ENCODE results near the gene BCL6. TPM values are rescaled to one million over a fixed set of nuclear protein-coding genes. Genes with fewer than 3 reads are reported as not detected.
A peak's percentile ranks its signal among the peaks of the same experiment; 100 is the strongest.

BCL6 gene
- total RNA-seq, 6 experiments from 2014 or later, result 28.0 to 36.5 (median 31.1) TPM

DNA sequence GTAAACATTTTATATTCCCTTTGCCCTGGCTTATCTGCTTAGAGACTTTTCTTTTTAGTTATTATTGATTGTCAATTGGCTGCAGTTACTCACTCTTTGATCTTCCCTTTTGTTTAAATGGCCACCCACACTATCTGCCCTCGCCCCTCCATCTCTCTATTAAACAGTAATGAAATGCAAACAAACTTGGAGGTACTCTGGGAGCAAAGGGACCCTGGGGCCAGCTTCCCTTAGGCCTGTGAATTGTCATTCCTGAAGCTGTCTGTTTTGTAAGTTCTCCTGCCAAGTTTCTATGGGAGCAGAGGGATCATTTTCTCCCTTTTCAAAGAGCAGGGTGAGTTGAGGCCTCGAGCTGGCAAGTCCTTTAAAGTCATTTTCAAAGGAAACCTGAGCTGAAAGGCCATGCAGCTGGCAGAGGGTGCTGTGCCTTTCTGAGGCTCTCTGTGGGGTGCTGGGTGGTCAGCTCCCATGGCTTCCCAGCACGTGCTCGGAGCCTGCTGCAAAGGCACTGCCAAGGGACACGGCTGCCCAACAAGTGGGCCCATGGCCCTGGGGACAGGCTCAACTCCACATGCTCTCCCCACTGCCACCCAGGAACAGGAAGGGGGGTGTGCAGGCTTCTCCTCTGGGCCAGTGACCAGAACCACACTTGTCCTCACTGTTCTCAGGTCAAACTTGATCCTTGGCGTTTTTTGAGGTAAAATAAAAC is 25.5 kb downstream of the BCL6 start:
- Mint-ChIP-seq H3K4me1 (ENCODE audit: low read depth) (peaks cover 7% of the 10 kb centered on the region), H3K4me3 (no peak overlapping the region), H3K36me3 (ENCODE audit: low read depth) (peaks cover 33% of the 10 kb centered on the region), H3K27me3 (ENCODE audit: insufficient read depth) (no peaks in the 10 kb centered on the region), H3K9me3 (no peaks in the 10 kb centered on the region), H3K27ac (no peak overlapping the region; the same call in 1 of the 2 replicates)
- DNase-seq, result no peak
- no peak for TF ChIP-seq CTCF (IDR thresholded peaks at IDR 0.05)

DNA sequence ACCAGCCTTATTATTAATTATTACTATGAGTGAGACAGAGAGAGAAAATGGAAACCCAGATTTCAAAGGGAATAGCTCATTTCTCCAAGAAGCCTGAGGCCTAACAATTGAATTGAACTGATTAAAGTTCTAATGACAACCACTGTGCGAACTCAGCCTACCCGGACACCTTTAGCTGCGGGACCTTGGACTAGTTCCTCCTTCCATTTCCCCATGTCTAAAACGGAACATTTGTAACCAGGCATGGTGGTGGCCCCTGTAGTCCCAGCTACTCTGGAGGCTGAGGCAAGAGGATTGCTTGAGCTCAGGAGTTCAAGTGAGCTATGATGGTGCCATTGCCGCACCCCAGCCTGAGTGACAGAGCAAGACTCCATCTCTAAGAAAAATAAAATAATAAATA is 26.5 kb downstream of the BCL6 start:
- Mint-ChIP-seq H3K36me3 (ENCODE audit: low read depth) (peaks cover 24% of the 10 kb centered on the region), H3K4me3 (no peak overlapping the region), H3K27me3 (ENCODE audit: insufficient read depth) (peaks cover 3% of the 10 kb centered on the region; the same call in 1 of the 2 replicates), H3K27ac (no peak overlapping the region), H3K4me1 (ENCODE audit: low read depth) (peaks cover 17% of the 10 kb centered on the region), H3K9me3 (no peaks in the 10 kb centered on the region)
- no peak for DNase-seq
- no peak for TF ChIP-seq CTCF (IDR thresholded peaks at IDR 0.05)

DNA sequence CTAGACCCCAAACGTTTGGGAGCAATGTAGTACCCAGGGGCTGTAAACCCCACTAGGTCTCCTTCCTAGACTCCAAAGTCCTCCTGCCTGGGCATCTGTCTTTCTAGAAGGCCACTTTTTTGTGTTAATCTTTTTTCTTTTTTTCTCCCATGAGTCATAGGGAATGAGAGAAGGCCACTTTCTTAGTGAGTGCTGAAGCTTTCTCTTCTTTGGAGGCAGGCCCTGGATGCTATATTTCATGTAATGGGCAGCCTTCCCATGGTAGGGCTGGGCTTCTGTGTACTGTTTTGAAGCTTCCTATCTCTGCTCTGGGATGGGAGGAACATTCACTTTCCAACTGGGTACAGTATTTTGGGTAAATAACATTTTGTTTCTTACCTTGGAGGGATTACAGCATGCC is 27.7 kb downstream of the BCL6 start:
- Mint-ChIP-seq H3K27ac (no peak overlapping the region; the same call in 1 of the 2 replicates), H3K36me3 (ENCODE audit: low read depth) (peaks cover 14% of the 10 kb centered on the region), H3K4me3 (no peak overlapping the region), H3K9me3 (no peaks in the 10 kb centered on the region), H3K27me3 (ENCODE audit: insufficient read depth) (peaks cover 3% of the 10 kb centered on the region; the same call in 1 of the 2 replicates), H3K4me1 (ENCODE audit: low read depth) (peaks cover 26% of the 10 kb centered on the region)
- TF ChIP-seq CTCF (IDR thresholded peaks at IDR 0.05), result no peak
- DNase-seq, result no peak

DNA sequence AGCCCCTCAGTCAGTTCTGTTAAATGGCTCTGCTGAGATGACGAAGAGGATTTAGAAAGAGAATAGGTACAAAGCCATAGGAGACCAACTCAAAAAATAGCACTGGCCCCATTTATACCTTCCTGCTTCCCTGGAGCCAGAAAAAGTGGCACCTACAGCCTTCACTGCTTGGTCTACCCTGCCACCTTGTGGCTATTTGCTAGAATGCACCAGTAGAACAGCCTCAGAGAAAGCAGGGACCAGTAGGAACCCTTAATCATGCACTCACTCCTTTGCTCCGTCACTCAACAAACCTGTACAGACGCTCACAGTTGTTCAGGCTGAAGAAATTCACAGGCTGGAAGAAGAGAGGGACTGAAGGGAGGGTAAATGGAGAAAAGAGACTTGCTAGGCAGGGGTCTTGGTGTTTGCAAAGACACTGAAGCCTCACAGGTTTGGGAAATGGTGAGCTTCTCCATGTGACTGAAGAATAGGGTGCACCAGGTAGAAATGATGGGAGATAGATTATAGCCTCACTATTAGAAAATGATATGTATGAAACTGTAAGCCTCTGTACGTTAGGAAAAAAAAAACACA is 30.8 kb downstream of the BCL6 start:
- Mint-ChIP-seq H3K9me3 (no peaks in the 10 kb centered on the region), H3K36me3 (ENCODE audit: low read depth) (no peaks in the 10 kb centered on the region), H3K27me3 (ENCODE audit: insufficient read depth) (peaks cover 3% of the 10 kb centered on the region; the same call in 1 of the 2 replicates), H3K4me1 (ENCODE audit: low read depth) (peaks cover 26% of the 10 kb centered on the region), H3K4me3 (peak overlapping the region; percentile 4; the same call in 1 of the 2 replicates), H3K27ac (no peak overlapping the region)
- DNase-seq, result peak; percentile 66
- TF ChIP-seq CTCF (IDR thresholded peaks at IDR 0.05), result peak; percentile 98

GRCh38 chr3:187713504-187713903 is 31.8 kb downstream of the BCL6 start:
- Mint-ChIP-seq H3K36me3 (ENCODE audit: low read depth) (no peaks in the 10 kb centered on the region), H3K27ac (no peak overlapping the region), H3K27me3 (ENCODE audit: insufficient read depth) (peaks cover 3% of the 10 kb centered on the region; the same call in 1 of the 2 replicates), H3K4me1 (ENCODE audit: low read depth) (peaks cover 26% of the 10 kb centered on the region), H3K4me3 (peak overlapping the region; percentile 4), H3K9me3 (no peaks in the 10 kb centered on the region)
- peak; percentile 53 for DNase-seq
- TF ChIP-seq CTCF (IDR thresholded peaks at IDR 0.05), result no peak

Measured in HFFc6 (cell line).